Measurements from ENCODE around the gene GALK2. TPM values are rescaled to one million over a fixed set of nuclear protein-coding genes. Genes with fewer than 3 reads are reported as not detected.
"Not testable (repeated sequence)": the region's sequence is repeated elsewhere in the genome, so short reads cannot be mapped to it uniquely, and the experiment has no call there.

GALK2 gene
- total RNA-seq, 2 donors from 2014 or later: 30.1 to 32.1 TPM

GRCh38 chr15:49196856-49197255, 26.8 kb downstream of the GALK2 start:
- ATAC-seq: no peak
- no peak for DNase-seq
- intact Hi-C loops (cut with DNase I): no loop called here

- intact Hi-C loops (cut with DNase I): no loop called here
- ATAC-seq: no peak
- no peak for DNase-seq
These were observed 29.6 kb downstream of the GALK2 start for GRCh38 chr15:49199666-49200065.

GRCh38 chr15:49200347-49200746, 30.3 kb downstream of the GALK2 start:
- intact Hi-C loops (cut with DNase I): no loop called here
- DNase-seq (no peak), ATAC-seq (no peak)

DNA sequence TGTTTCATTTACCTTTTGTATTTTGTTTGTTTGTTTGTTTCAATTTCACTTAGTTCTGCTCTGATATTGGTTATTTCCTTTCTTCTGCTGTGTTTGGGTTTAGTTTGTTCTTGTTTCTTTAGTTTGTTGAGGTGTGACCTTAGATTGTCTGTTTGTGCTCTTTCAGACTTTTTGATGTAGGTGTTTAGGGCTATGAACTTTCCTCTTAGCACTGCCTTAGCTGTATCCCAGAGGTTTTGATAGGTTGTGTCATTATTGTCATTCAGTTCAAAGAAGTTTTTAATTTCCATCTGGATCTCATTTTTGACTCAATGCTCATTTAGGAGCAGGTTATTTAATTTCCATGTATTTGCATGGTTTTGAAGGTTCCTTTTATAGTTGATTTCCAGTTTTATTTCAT, 38.1 kb downstream of the GALK2 start:
- DNase-seq; intact Hi-C loops (cut with DNase I); ATAC-seq: not testable (repeated sequence)

- intact Hi-C loops (cut with DNase I): no loop called here
- ATAC-seq (no peak), DNase-seq (no peak)
These were observed 42.9 kb downstream of the GALK2 start for GRCh38 chr15:49212897-49213296.

DNA sequence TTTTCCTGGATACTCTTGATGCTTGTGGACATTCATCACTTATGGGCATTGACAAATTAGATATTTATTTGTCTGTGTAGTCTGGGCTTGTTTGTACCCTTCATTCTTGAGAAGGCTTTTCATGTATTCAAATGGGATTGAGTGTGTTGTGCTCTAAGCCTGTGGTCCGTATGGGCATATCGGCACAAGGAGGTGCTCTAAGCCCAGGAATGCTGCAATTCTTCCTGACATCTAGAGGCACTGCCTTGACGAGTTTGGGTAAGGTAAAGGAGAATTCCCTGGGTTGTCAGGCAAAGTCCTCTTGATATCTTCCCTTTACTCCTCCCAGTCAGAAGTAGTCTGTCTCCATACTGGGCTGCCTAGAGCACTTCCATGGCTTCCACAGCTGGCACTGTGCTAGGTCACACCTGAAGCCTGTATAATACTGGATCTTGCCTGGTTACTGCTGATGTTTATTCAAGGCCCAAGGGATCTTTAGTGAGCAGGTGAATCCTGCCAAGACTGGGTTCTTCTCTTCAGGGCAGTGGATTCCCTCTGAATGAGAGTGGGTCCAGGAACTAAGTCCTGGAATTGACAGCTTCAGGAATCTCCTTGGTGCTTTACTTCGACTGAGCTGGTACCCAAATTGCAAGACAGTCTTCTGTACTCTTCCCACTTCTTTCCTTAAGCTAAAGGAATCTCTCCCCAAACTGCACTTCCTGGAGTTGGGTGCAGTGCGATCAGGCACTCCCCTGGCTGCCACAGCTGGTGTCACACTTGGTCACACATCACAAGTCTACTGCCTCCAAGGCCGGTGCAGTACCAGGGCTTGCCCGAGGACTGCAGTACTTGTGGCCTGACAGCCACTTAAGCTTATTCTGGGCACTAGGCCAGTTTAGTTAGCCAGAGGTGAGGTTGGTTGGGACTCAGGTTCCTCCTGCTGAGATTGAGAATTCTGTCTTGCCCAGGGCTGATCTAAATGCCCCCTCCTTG, 46.0 kb downstream of the GALK2 start:
- intact Hi-C loops (cut with DNase I): no loop called here
- ATAC-seq (peak; percentile 92 to 95), DNase-seq (peak; percentile 37)

DNA sequence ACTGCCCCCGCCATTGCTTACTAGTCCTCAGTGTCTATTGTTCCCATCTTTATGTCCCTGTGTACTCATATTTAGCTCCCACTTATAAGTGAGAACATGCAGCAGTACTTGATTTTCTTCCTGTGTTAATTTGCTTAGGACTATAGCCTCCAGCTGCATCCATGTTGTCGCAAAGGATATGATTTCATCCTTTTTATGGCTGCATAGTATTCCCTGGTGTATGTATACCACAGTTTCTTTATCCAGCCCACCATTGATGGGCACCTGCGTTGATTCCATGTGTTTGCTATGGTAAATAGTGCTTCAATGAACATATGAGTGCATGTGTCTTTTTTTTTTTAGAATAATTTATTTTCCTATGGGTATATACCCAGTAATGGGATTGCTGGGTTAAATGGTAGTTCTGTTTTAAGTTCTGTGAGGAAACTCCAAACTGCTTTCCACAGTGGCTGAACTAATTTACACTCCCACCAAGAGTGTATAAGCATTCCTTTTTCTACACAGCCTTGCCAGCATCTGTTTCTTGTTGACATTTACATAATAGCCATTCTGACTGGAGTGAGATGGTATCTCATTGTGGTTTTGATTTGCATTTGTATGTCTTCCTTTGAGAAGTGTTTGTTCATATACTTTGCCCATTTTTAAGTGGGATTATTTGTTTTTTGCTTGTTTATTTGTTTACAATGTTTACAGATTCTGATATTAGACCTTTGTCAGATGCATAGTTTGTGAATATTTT, 53.7 kb downstream of the GALK2 start:
- intact Hi-C loops (cut with DNase I): no loop called here
- ATAC-seq: no peak
- DNase-seq: no peak

- peak; percentile 25 to 57 for ATAC-seq
- DNase-seq: no peak
- intact Hi-C loops (cut with DNase I): no loop called here
These were observed 55.7 kb downstream of the GALK2 start for GRCh38 chr15:49225572-49226281.

DNA sequence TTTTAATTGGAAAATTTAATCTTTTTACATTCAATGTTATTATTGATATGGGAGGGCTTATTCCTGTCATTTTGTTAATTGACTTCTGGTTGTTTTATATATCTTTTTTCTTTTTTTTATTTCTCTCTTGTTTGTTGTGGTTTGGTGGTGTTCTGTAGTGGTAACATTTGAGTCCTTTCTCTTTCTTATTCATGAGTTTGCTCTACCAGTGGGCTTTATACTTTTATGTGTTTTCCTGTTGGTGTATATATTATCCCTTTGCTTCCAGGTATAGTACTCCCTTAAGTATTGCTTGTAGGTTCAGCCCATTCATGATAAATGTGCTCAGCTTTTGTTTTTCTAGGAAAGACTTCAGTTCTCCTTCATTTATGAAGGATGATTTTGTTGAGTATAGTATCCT, 57.6 kb downstream of the GALK2 start:
- no peak for ATAC-seq
- no peak for DNase-seq
- intact Hi-C loops (cut with DNase I): no loop called here

GRCh38 chr15:49229922-49230321, 59.9 kb downstream of the GALK2 start:
- intact Hi-C loops (cut with DNase I): loop anchor here in 1 of 2 donors (1.0 kb wide), 1 partner anchor 13 kb away; no protein-coding TSS in a partner anchor
- ATAC-seq: no peak
- no peak for DNase-seq

- DNase-seq (no peak), ATAC-seq (no peak)
- intact Hi-C loops (cut with DNase I): no loop called here
These were observed 62.3 kb downstream of the GALK2 start for GRCh38 chr15:49232236-49232806.

- peak; percentile 86 to 92 for ATAC-seq
- peak; percentile 33 for DNase-seq
- intact Hi-C loops (cut with DNase I): loop anchor here in 1 of 2 donors (2.0 to 5.0 kb wide), 4 partner anchors 185 to 912 kb away; no protein-coding TSS in a partner anchor
These were observed 65.5 kb downstream of the GALK2 start for GRCh38 chr15:49235446-49236124.

DNA sequence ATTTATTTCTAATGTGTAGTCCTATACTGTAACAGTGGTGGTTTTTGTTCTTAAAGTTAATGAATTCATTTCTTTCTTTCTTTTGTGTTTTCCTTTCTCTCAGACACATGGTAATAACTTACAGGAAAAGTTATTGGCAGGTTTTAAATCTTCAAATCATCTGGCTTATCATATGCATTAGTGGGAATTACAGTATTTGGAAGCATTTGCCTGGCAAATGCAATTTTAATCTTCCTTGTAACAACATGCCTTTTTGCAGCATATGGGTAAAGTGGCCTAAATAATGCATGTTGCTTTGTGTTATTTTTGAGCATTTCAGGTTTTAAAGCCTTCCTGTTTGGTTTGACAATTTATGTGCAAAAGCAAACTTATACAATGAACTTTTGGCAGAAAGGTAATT, 66.8 kb downstream of the GALK2 start:
- DNase-seq (no peak), ATAC-seq (no peak)
- intact Hi-C loops (cut with DNase I): loop anchor here in 1 of 2 donors (5.0 kb wide), 3 partner anchors 765 to 910 kb away; no protein-coding TSS in a partner anchor

- peak; percentile 32 to 59 for ATAC-seq
- DNase-seq: no peak
- intact Hi-C loops (cut with DNase I): loop anchor here in 1 of 2 donors (5.0 kb wide), 3 partner anchors 764 to 909 kb away; no protein-coding TSS in a partner anchor
These were observed 68.3 kb downstream of the GALK2 start for GRCh38 chr15:49238342-49238741.

DNA sequence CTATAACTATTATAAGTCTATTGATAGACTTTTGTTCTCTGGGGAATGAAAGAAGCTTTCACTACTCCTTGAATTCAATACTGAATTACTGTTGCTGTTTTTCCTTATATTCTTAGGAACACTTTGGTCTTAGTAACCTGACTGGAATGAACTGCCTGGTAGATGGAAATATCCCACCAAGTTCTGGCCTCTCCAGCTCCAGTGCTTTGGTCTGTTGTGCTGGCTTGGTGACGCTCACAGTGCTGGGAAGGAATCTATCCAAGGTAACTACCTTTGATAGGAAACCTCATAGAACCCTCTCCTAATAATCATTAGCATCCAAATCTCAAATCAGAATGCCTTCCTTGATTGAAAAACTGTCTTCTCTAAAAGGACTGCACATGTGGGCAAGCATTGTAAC, 69.1 kb downstream of the GALK2 start:
- no peak for ATAC-seq
- intact Hi-C loops (cut with DNase I): loop anchor here in 1 of 2 donors (5.0 kb wide), 3 partner anchors 763 to 908 kb away; no protein-coding TSS in a partner anchor
- no peak for DNase-seq

GRCh38 chr15:49242820-49243219, 72.8 kb downstream of the GALK2 start:
- intact Hi-C loops (cut with DNase I): loop anchor here in 1 of 2 donors (1.0 kb wide), 1 partner anchor 14 kb away; no protein-coding TSS in a partner anchor
- no peak for DNase-seq
- ATAC-seq: peak in 1 of 2 donors; percentile 82

GRCh38 chr15:49247556-49248110, 77.6 kb downstream of the GALK2 start:
- DNase-seq: no peak
- intact Hi-C loops (cut with DNase I): no loop called here
- ATAC-seq: no peak

GRCh38 chr15:49248291-49248690, 78.2 kb downstream of the GALK2 start:
- intact Hi-C loops (cut with DNase I): no loop called here
- no peak for ATAC-seq
- no peak for DNase-seq
